Measurements from ENCODE around the gene TSC2.

The TSC2 gene

GRCh38 chr16:2038382-2039231 lies 9.2 kb upstream of the TSC2 start:
- no peak for DNase-seq (ENCODE audit: low read depth)
- H3K4me3 ChIP-seq (ENCODE audit: low read depth, low read length) = no peak overlapping the region
- TF ChIP-seq MYC (IDR thresholded peaks at IDR 0.05; ENCODE audit: low read depth, low read length) (no peak), MAX (IDR thresholded peaks at IDR 0.05; ENCODE audit: low read depth, low read length) (no peak), CTCF (IDR thresholded peaks at IDR 0.05; ENCODE audit: low read depth, low read length) (no peak), POLR2A (IDR thresholded peaks at IDR 0.05; ENCODE audit: extremely low read depth, insufficient read length) (no peak)

GRCh38 chr16:2039274-2040031 lies 8.3 kb upstream of the TSC2 start:
- H3K4me3 ChIP-seq (ENCODE audit: low read depth, low read length) = no peak overlapping the region
- no peak for DNase-seq (ENCODE audit: low read depth)
- TF ChIP-seq MAX (IDR thresholded peaks at IDR 0.05; ENCODE audit: low read depth, low read length) (no peak), MYC (IDR thresholded peaks at IDR 0.05; ENCODE audit: low read depth, low read length) (no peak), POLR2A (IDR thresholded peaks at IDR 0.05; ENCODE audit: extremely low read depth, insufficient read length) (no peak), CTCF (IDR thresholded peaks at IDR 0.05; ENCODE audit: low read depth, low read length) (no peak)

- DNase-seq (ENCODE audit: low read depth) = no peak
- H3K4me3 ChIP-seq (ENCODE audit: low read depth, low read length) = no peak overlapping the region
- TF ChIP-seq MAX (IDR thresholded peaks at IDR 0.05; ENCODE audit: low read depth, low read length) = no peak
- no peak for TF ChIP-seq MYC (IDR thresholded peaks at IDR 0.05; ENCODE audit: low read depth, low read length)
- TF ChIP-seq CTCF (IDR thresholded peaks at IDR 0.05; ENCODE audit: low read depth, low read length) = no peak
- TF ChIP-seq POLR2A (IDR thresholded peaks at IDR 0.05; ENCODE audit: extremely low read depth, insufficient read length) = no peak
Measured at GRCh38 chr16:2040041-2040786, 7.6 kb upstream of the TSC2 start.

GRCh38 chr16:2040787-2041522 lies 6.8 kb upstream of the TSC2 start:
- no peak overlapping the region for H3K4me3 ChIP-seq (ENCODE audit: low read depth, low read length)
- no peak for TF ChIP-seq MYC (IDR thresholded peaks at IDR 0.05; ENCODE audit: low read depth, low read length)
- DNase-seq (ENCODE audit: low read depth) = no peak

- DNase-seq (ENCODE audit: low read depth) = no peak
- no peak for TF ChIP-seq CTCF (IDR thresholded peaks at IDR 0.05; ENCODE audit: low read depth, low read length)
- no peak for TF ChIP-seq MAX (IDR thresholded peaks at IDR 0.05; ENCODE audit: low read depth, low read length)
- TF ChIP-seq POLR2A (IDR thresholded peaks at IDR 0.05; ENCODE audit: extremely low read depth, insufficient read length) = no peak
- H3K4me3 ChIP-seq (ENCODE audit: low read depth, low read length) = no peak overlapping the region
Measured at GRCh38 chr16:2042171-2042985, 5.4 kb upstream of the TSC2 start.
